Hepatocyte (in vitro differentiated cells): Measurements from ENCODE around the gene FAM81A.

ENCODE experiments used
- CTCF ChIP-seq: fragments of 200-600 bp; sonication (generic); IDR thresholded peaks from 2 replicates; pipeline ENCODE4 v1.5.1; 2016; ENCODE audit warnings: antibody characterized with exemption, mild to moderate bottlenecking; ENCODE audit not compliant: poor library complexity
- EZH2 ChIP-seq: fragments of 200-600 bp; sonication (generic); IDR thresholded peaks from 2 replicates; pipeline ENCODE4 v1.6.1; 2016; ENCODE audit warnings: antibody characterized with exemption, mild to moderate bottlenecking, borderline replicate concordance
- EZH2phosphoT487 ChIP-seq: fragments of 200-600 bp; sonication (generic); IDR thresholded peaks from one replicate; pipeline ENCODE4 v1.6.1; 2018; ENCODE audit warnings: antibody characterized with exemption, mild to moderate bottlenecking, low read depth, moderate library complexity; ENCODE audit not compliant: unreplicated experiment, severe bottlenecking

- no peak for TF ChIP-seq CTCF
- TF ChIP-seq EZH2: no peak
- no peak for TF ChIP-seq EZH2phosphoT487
These were observed 17.9 kb upstream of the FAM81A start for GRCh38 chr15:59420108-59420507.
